ENCODE results near the gene ZNF562. TPM values are rescaled to one million over a fixed set of nuclear protein-coding genes. Genes with fewer than 3 reads are reported as not detected.

Gene ZNF562
- total RNA-seq, 2 donors from 2014 or later, result 16.0 to 17.1 TPM

- Histone ChIP-seq H3K9me3 (no peaks in the 10 kb centered on the region), H3K36me3 (peaks cover 7% of the 10 kb centered on the region), H3K27me3 (no peaks in the 10 kb centered on the region), H3K27ac (no peak overlapping the region), H3K4me1 (peaks cover 0 to 4% of the 10 kb centered on the region in 2 donors), H3K4me3 (no peak overlapping the region)
- DNase-seq (ENCODE audit: low spot score), result no peak
- no peak for TF ChIP-seq CTCF (IDR thresholded peaks at IDR 0.05)
Measured at GRCh38 chr19:9627856-9628255, 47.0 kb downstream of the ZNF562 start.

GRCh38 chr19:9622531-9622930 is 52.4 kb downstream of the ZNF562 start:
- TF ChIP-seq CTCF (IDR thresholded peaks at IDR 0.05), result no peak
- Histone ChIP-seq H3K4me1 (peaks cover 0 to 22% of the 10 kb centered on the region in 2 donors), H3K27ac (no peak overlapping the region), H3K9me3 (no peaks in the 10 kb centered on the region), H3K27me3 (no peaks in the 10 kb centered on the region), H3K4me3 (no peak overlapping the region), H3K36me3 (peaks cover 18% of the 10 kb centered on the region)
- DNase-seq (ENCODE audit: low spot score), result no peak

GRCh38 chr19:9621156-9622037 is 53.5 kb downstream of the ZNF562 start, which contains the start of gene ZNF561:
TSS of gene ZNF561 (minus strand) at chr19:9621232. CDS start at chr19:9619456, 1,776 bp downstream.
- TF ChIP-seq CTCF (IDR thresholded peaks at IDR 0.05), result no peak
- Histone ChIP-seq H3K36me3 (peaks cover 30% of the 10 kb centered on the region), H3K27me3 (no peaks in the 10 kb centered on the region), H3K9me3 (no peaks in the 10 kb centered on the region), H3K4me3 (peak within 1 kb of the TSS; percentile 90 to 93), H3K27ac (peak within 1 kb of the TSS; percentile 92 to 93), H3K4me1 (peaks cover 0 to 22% of the 10 kb centered on the region in 2 donors)
- DNase-seq (ENCODE audit: low spot score), result peak; percentile 83

- no peak for TF ChIP-seq CTCF (IDR thresholded peaks at IDR 0.05)
- Histone ChIP-seq H3K4me3 (peak overlapping the region; percentile 90 to 93), H3K9me3 (no peaks in the 10 kb centered on the region), H3K4me1 (peaks cover 0 to 18% of the 10 kb centered on the region in 2 donors), H3K36me3 (peaks cover 36% of the 10 kb centered on the region), H3K27me3 (no peaks in the 10 kb centered on the region), H3K27ac (peak overlapping the region; percentile 92 to 93)
- DNase-seq (ENCODE audit: low spot score), result no peak
Measured at GRCh38 chr19:9620842-9621155, 54.1 kb downstream of the ZNF562 start.

GRCh38 chr19:9615844-9616243 is 59.1 kb downstream of the ZNF562 start:
- TF ChIP-seq CTCF (IDR thresholded peaks at IDR 0.05), result no peak
- Histone ChIP-seq H3K9me3 (peaks cover 13 to 27% of the 10 kb centered on the region in 2 donors), H3K27ac (no peak overlapping the region), H3K4me1 (peaks cover 0 to 9% of the 10 kb centered on the region in 2 donors), H3K27me3 (no peaks in the 10 kb centered on the region), H3K36me3 (peaks cover 85% of the 10 kb centered on the region), H3K4me3 (no peak overlapping the region)
- no peak for DNase-seq (ENCODE audit: low spot score)
